HG03066 (cell line): ENCODE measurements around the gene KIF26B.
"Not testable (repeated sequence)": the region's sequence is repeated elsewhere in the genome, so short reads cannot be mapped to it uniquely, and the experiment has no call there.

Experiments
- ATAC-seq: cut with Tn5 transposase; IDR thresholded peaks from one replicate; pipeline ENCODE4 v1.9.1; 2021; ENCODE audit warnings: low read depth; ENCODE audit not compliant: unreplicated experiment

The KIF26B gene

GRCh38 chr1:245341743-245342142 lies 187.0 kb downstream of the KIF26B start:
- no peak for ATAC-seq

- no peak for ATAC-seq
Observed at GRCh38 chr1:245345191-245345884, 190.6 kb downstream of the KIF26B start.

- no peak for ATAC-seq
Observed at GRCh38 chr1:245348626-245349025, 193.8 kb downstream of the KIF26B start.

DNA sequence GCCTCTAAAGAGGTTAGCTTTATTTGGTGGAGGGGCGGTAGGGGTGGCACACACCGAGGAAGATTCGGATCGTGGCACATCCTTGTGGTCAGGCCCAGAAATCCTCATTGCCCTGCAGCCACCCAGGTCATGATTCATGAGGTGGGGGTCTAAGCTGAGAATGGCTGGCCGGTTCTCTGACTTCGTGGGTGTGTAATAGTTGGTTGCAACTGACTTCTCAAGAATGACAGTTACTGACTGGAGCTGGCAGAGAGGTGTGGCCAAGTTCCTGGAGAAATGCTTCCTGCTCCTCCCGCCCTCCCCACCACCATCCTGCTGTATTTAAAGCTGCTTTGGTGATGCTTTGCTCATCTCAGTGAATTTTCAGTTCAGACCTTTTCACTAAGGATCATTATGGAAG lies 198.6 kb downstream of the KIF26B start:
- no peak for ATAC-seq

- ATAC-seq, result no peak
Observed at GRCh38 chr1:245353915-245354775, 199.4 kb downstream of the KIF26B start.

- not testable (repeated sequence) for ATAC-seq
Observed at GRCh38 chr1:245355851-245356630, 201.3 kb downstream of the KIF26B start.

- ATAC-seq, result no peak
Observed at GRCh38 chr1:245356891-245357585, 202.3 kb downstream of the KIF26B start.

DNA sequence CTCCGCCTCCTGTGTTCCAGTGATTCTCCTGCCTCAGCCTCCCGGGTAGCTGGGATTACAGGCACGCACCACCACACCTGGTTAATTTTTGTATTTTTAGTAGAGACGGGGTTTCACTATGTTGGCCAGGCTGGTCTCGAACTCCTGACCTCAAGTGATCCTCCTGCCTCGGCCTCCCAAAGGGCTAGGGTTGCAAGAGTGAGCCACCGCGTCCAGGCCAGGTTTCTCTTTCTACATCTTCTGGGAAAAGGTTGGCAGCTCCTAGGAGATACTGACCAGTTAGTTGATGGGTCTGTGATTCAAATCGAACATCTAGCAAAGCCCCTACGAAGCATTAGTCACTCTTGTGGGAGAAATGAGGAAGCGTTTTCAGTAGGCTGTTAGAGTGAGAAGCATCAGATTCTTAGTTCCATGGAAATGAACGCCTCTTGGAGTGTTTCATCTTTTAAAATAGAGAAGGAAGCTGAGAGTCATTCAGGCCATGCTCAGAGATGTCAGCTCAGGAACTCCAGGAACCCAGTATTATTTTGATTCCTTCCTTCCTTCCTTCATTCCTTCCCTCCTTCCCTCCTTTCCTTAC lies 204.4 kb downstream of the KIF26B start:
- ATAC-seq, result not testable (repeated sequence)

DNA sequence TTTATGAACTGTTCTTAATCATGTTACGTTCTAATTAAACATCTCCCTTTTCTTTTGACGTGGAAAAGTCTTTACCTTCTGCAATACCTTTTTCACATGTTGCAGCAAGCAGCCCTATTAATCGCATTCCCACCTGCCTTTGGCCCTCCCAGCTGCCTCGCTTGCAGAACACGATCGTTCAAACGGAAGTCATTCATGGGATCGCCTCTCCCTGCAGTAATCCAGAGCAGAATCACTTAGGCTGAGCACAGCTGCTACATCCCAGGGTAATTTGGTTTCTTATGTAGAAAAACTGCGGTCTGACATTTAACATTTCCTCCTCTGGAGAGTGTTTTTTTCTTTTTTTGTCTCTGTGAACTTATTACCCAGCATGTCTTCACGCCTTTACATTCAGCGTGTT lies 206.3 kb downstream of the KIF26B start:
- ATAC-seq, result no peak

- no peak for ATAC-seq
Observed at GRCh38 chr1:245361951-245362350, 207.2 kb downstream of the KIF26B start.

DNA sequence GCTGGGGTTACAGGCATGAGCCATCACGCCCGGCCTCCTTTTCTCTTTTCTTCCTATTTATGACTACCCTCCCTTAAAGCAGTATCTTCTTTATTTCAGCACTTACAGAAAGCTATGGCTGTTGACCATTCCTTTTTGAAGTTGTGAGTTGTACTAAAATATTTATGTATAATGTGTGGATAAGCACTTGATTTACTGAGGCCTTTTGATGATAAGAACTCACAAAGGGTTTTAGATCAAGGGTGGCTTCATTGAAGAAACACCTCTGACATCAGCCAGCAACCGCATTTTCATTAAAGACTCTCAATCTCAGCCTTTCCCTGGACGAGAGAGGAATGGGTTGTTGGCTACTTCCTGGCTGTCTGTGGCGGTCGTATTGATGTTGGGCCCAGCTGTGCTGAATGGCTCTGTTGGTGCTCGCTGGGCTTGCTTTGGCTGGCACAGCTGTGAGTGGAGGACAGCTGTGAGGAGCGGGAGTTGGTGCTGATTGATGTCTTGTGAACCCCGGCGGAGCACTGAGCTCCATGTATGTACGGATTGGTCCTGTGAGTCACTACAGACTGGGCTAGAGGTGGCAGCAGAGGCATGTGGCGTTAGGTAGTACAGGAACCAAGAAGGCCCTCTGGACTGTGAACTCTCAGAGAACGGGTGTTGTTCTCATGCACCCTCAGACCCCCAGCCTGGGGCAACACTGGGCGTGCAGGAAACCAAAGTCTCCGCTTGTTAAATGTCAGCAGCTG lies 208.8 kb downstream of the KIF26B start:
- ATAC-seq, result no peak

DNA sequence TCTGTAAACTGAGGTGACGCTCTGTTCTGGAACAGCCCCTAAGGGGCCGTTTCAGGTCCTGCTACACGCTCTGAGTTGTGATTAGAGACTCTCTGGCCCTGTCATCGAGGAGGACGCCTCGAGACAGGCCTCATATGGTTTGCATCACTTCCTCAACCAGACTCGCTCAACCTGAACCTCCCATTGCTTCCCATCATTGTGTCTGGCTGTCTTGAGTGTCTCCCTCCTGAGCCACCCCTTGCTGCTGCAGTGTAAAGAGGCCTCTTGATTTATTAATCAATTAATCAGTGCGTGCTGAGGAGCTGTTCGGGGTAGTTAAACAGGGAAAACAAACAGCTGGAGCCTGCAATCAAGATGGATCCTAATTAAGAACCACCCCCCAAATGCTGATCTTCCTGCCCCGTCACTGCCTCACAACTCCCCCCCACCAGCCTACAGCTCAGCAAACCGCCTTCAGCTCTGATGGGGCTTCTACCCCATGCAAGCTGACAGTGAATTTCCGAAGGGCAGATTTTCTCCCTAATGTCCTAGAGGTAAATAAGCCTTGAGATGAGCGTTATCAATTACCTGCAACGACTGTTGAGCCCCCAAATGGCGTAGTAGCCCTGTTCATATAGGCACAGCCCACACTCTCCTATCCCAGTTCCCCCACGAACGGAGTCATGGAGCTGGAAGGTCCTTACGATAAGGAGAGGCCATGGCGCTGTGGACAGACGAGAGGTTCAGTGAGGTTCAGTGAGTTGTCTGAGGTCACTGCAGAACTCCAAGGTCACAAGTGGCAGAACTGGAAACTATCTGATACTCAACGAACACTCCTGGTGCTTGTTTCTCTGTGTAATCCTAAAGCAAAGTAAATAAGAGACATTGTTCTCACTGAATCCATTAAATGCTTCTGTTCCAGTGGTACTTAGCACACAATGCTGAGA lies 210.6 kb downstream of the KIF26B start:
- ATAC-seq, result no peak

DNA sequence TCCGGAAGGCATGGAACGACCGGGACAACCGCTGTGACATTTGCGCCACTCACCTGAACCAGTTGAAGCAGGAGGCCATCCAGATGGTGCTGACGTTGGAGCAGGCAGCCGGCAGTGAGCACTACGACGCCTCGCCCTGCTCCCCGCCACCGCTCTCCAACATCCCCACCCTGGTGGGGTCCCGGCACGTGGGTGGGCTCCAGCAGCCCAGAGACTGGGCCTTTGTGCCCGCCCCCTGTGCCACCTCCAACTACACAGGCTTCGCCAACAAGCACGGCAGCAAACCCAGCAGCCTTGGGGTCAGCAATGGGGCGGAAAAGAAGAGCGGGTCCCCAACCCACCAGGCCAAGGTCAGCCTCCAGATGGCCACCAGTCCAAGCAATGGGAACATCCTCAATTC lies 212.1 kb downstream of the KIF26B start:
- no peak for ATAC-seq

GRCh38 chr1:245370175-245370825 lies 215.5 kb downstream of the KIF26B start:
- ATAC-seq, result no peak

- no peak for ATAC-seq
Observed at GRCh38 chr1:245370905-245371581, 216.3 kb downstream of the KIF26B start.

GRCh38 chr1:245373131-245373530 lies 218.3 kb downstream of the KIF26B start:
- no peak for ATAC-seq

GRCh38 chr1:245375789-245376460 lies 221.1 kb downstream of the KIF26B start:
- no peak for ATAC-seq
